Measurements from ENCODE around the gene ARHGEF10L.

DNA sequence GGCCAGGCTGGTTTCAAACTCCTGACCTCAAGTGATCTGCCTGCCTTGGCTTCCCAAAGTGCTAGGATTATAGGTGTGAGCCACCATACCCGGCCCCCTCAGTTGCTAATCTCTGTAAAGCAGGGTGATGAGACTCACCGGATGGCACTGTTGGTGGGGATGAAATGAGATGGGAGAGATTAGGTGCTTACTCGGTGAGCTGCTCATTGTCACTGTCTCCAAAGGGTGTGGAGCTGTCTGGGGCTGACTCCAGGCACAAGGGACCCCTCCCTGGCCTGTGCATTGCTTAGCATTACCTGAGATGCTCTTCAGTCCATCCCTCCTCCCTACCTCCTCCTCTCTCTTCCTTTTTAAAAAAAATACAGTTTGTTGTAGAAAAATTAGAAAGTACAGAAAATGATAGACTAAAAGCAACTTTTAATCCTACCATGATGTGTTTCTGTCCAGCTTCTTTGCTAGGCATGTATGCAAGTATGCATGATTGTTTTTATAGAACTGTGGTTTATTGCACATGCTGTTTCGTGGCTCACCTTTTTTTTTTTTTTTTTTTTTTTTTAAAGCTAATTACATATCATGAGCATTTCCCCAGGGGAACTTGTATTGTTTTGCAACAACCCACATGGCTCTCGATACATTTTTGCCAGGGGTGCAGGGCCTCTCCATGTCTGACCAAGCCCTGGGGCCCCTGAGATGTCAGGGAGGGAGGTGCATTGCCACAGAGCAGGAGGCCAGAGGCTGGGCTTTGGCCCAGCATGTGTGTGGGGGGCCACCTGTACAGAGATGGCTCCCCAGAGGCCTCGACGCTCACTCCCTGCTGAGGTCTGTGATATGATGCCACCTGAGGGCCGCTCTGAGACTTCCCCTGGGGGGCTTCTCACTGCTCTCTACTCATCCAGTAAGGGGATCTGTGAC lies 55.4 kb downstream of the ARHGEF10L start:
- TF ChIP-seq POLR2AphosphoS5 (IDR thresholded peaks at IDR 0.05; ENCODE audit: low read depth, low read length) (no peak), POLR2A (IDR thresholded peaks at IDR 0.05; ENCODE audit: low read depth, low read length) (no peak), TAF1 (IDR thresholded peaks at IDR 0.05; ENCODE audit: low read depth, low read length) (no peak), SPI1 (IDR thresholded peaks at IDR 0.05; ENCODE audit: low read depth, low read length) (no peak), POU2F2 (IDR thresholded peaks at IDR 0.05; ENCODE audit: low read depth, low read length) (no peak), PAX5 (IDR thresholded peaks at IDR 0.05; ENCODE audit: insufficient read depth, low read length, severe bottlenecking) (no peak)
